Stimulated activated CD4-positive, alpha-beta T cell treated with anti-CD3 and anti-CD28 coated beads, Interleukin-2, amount 100 ng/mL, for 4 hours (primary cell): ENCODE data around the gene SP1.
"Not testable (repeated sequence)": the region's sequence is repeated elsewhere in the genome, so short reads cannot be mapped to it uniquely, and the experiment has no call there.

ENCODE experiments used
- DNase-seq: peaks from one replicate; pipeline ENCODE4 v3.0.0-alpha.2; 2020; ENCODE audit warnings: low read depth

Gene SP1

DNA sequence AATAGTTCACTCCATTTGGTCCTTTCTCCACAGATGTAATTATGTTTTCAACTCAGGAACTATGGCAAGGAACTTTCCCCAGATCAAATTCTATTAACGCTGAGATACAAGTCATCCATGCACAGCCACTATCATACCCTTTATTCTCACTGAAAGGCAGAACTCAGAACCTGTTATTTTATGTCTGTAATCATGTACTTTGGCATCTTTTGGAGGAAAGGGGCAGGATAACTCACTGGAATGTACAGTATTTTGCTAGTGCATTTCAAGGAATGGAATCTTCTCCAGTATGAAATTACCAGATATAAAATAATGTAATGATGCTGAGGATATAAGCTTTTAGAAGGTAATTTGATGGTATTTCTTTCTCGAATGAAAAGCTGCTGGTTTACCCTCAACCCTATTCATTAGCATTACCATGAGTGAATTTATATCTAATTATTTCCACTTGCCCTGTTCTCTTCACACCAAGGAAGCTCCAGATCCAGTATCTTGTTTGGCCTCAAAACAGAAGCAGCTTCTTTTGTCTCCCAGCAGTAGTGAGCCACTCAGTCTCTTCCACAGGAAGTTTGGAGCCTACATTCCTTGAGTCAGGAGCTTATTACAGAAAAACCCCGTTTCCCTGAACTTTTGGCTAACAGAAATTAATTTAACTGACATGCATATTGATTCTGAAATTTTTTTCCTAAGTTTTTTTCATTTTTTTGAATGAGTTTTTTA is 33.7 kb downstream of the SP1 start:
- no peak for DNase-seq

DNA sequence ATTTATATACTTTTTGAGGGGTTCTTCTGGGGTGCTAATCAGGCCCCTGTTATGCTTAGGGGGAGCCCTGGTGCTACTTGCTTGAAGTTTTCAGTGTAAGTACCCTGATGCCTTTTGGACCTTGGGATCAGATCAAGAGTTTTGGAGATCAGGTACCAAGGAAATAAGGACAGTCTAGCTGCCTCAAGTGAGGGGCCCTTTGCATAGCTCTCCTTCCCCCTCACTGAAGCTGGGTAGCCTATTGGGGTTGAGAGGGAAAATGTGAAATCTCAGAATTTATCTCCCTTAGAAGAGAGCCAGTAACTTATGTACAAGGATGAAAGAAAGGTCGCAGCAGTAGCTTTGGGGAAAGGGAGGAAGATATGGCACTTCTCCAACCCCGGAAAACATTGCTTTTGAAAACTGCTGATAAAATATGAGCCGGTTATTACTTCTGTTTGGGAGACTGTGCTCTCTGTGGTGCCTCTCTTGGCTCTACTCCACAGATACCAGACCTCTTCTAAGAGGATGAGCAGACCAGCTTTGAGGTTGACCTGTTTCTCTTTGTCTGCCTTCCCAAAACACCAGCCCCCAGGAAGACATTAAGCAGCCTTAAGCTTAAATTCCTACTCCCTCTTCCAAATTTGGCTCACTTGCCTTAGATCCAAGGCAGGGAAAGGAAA is 34.9 kb downstream of the SP1 start:
- DNase-seq, result no peak

DNA sequence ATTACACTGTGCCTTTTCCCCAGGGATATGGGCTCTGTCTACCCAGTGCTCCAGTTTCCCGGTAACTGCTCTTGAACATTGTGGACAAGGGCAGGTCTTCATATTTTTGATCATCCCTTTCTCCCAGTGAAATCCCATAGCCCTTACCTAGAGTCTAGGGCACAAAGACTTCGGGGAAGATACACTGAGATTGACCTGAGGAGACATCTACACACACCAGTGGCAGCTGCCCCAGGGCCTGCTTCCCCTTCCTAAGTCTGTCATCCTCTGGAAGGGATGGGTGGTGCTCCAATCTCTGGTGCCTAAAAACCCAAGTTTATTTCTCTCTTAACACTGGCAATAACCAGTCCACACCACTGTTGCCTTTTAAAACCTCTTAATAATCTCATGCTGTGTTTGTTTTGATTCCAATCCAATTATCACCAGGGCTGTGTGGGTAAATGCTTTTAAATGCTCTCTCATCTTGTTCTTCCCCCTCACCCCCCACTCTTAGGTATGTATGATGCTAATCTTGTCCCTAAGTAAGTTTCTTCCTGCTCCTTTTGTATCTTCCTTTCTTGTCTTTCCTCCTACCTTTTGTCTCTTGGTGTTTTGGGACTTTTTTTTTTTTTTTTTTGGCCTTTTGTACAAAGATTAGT is 35.9 kb downstream of the SP1 start:
- DNase-seq, result not testable (repeated sequence)

DNA sequence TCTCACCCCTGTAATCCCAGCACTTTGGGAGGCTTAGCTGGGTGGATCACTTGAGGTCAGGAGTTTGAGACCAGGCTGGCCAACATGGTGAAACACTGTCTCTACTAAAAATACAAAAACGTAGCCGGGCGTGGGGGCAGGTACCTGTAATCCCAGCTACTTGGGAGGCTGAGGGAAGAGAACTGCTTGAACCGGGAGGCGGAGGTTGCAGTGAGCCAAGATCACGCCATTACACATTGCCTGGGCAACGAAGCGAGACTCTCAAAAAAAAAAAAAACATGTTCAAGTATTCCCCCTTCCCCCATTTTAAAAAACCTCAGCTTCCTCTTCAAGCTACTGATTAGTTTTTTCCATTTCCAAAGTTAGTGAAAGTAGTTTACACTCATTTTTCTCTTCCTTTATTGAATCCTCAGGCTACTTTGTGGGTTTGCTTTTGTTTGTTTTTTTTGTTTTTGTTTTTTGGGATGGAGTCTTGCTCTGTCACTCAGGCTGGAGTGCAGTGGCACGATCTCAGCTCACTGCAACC is 37.4 kb downstream of the SP1 start:
- DNase-seq, result not testable (repeated sequence)

DNA sequence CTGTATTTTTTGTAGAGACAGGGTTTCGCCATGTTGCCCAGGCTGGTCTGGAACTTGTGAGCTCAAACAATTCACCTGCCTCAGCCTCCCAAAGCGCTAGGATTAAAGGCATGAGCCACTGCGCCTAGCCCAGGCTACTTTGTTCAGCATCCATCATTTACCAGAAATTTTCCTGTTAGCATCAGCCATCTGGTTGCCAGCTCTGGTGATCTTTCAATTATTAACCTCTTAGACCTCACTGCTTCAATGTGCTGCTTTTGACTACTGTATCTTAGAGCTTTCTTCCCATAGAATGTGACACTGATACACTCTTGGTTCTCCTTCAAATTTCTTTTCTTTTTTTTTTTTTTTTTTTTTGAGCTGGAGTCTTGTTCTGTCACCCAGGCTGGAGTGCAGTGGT is 38.2 kb downstream of the SP1 start:
- DNase-seq, result no peak

DNA sequence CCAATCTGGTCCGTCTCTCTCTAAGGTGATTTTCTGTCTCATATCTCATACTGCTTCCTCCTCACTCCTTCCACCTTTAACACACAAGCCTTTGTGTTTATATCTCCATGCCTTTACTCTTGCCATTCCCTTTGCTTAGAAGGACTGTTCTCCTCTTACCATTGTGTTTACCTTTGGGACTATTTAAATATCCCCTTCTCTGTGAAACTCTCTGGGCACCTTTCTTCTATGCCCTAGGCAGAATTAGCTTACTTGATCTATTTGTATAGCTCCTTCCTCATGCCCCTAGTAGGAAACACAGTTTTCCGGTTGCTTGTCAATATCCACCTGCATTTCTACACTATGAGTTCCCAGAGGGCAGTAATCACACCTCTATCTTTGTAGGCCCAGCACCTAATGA is 39.8 kb downstream of the SP1 start:
- no peak for DNase-seq

DNA sequence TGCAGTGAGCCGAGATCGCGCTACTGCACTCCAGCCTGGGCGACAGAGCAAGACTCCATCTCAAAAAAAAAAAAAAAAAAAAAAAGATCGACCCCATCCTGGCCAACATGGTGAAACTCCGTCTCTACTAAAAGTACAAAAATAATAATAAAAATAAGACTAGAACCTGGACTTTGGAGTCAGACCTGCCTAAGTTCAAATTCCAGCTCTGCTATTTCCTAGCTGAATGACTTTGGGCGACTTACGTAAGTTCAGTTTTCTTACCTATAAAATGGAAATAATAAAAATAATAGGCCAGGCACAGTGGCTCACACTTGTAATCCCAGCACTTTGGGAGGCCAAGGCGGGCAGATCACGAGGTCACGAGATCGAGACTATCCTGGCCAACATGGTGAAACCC is 42.3 kb downstream of the SP1 start:
- DNase-seq, result not testable (repeated sequence)

DNA sequence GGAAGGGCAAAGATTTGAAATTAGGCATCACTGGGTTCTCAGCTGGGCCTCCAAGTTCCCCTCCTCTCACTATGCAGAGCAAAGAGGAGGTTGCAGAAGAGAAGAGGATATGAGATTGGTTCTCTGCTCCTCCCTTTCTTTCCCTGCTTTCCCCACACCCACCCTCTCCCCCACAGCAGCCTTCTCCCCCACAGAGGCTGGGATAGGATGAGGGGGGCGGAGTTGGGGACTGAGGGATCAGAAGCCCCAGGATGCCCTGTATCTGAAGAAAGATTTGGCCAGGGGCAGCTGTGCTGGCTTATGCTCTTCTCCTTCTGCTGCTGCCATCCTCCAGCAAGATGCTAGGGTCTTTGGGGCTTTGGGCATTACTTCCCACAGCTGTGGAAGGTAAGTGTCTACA is 43.6 kb downstream of the SP1 start, which contains the start of gene AMHR2:
TSS of gene AMHR2 (plus strand) at position 259 of the 400 bp plus-strand sequence. CDS start at position 339, 80 bp downstream.
- no peak for DNase-seq

DNA sequence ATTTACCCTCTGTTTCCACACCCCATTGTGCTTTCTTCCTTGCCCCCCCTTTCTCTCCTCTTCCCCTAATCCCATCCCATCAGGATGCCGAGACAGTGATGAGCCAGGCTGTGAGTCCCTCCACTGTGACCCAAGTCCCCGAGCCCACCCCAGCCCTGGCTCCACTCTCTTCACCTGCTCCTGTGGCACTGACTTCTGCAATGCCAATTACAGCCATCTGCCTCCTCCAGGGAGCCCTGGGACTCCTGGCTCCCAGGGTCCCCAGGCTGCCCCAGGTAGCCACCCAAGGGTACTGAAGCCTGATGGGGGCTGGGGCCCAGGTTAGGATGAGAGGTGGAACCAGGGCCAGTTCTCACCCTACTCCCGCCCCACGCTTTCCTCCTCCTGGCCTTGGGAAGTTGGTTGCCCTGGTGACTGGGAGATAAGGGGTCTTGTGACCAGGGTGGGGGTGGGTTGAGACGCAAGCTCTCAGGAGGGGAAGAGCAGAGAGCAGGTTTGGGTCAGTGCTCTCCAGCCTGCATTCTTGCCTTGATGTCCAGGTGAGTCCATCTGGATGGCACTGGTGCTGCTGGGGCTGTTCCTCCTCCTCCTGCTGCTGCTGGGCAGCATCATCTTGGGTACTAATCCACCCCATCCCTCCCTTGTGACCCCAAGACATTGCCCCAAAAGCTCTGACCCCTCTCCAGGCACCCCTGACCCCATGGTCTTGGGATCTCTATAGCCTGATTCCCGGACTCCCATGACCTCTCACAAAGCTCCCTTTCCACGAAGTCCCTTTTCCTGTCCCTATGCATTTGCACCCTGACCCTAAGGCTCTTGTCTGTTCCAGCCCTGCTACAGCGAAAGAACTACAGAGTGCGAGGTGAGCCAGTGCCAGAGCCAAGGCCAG is 44.9 kb downstream of the SP1 start:
- no peak for DNase-seq

DNA sequence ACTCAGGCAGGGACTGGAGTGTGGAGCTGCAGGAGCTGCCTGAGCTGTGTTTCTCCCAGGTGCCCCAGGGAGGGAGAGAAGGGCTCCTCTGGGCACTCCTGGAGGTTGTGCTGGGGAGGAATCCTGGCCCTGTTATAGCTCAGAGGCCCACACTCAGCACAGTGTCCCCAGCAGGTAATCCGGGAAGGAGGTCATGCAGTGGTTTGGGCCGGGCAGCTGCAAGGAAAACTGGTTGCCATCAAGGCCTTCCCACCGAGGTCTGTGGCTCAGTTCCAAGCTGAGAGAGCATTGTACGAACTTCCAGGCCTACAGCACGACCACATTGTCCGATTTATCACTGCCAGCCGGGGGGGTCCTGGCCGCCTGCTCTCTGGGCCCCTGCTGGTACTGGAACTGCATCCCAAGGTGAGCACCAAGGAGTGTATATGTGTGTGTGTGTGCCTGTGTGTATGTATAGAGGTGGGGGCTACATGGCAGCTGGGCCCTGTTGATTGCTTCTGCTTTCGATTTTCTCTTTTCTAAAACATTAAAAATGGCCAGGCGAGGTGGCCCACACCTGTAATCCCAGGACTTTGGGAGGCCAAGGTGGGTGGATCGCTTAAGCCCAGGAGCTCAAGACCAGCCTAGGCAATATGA is 45.7 kb downstream of the SP1 start:
- no peak for DNase-seq

DNA sequence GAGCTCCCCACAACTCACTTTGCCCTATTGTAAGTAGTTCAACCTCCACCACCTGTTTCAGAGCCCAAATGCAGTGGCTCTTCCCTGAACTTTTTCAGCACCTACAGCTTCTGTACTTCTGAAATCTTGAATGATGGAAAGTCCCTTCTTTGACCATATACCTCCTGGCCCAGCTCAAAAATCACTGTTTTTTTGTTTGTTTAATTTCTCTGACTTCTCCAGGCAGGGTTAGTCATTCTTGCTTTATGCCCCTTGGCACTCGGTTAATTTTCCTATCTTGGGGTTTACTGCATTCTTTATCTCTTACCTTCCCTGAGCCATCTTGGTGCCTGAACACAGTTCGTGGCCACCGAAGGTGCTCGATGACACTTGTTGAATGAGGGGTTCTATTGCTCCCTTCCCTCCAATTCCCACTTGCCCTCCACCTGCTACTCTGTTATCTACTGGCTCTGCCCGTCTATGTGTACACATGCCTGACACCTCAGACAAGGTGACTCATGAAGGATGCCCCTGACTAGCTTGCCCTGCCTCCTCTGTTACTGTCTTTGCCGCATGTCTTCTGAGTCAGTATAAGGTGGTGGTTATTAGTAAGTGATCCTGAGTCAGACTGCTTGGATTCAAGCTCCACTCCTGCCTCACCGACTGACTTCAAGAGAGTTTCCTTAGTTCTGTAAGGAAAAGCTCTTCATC is 48.1 kb downstream of the SP1 start:
- DNase-seq, result no peak

DNA sequence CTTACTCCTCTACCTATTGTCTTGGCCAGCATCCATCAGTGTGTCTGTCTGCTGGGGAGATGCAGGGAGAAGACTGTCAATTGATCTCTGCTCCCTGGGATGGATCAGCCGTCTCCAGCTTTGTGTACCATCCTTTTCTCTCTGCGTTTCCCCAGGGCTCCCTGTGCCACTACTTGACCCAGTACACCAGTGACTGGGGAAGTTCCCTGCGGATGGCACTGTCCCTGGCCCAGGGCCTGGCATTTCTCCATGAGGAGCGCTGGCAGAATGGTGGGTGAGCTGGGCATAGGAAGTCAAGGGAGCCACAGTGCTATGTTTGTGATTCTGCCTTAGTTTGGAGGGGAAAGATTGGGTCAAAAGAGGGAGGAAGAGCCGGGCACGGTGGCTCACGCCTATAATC is 48.8 kb downstream of the SP1 start:
- no peak for DNase-seq

DNA sequence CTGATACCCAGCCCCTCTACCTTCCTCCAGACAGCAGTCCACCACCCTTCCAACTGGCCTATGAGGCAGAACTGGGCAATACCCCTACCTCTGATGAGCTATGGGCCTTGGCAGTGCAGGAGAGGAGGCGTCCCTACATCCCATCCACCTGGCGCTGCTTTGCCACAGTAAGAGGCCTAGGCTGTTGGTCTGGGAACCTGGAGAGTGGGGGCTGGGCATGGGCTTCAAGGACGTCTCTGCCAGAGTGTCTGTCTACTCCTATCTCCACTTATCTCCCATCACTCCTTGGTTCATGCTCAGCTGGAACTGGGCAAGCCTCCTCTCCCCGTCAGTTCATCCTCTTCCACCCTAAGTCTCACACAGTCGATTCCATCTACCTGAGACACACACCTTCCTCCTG is 50.1 kb downstream of the SP1 start:
- no peak for DNase-seq

DNA sequence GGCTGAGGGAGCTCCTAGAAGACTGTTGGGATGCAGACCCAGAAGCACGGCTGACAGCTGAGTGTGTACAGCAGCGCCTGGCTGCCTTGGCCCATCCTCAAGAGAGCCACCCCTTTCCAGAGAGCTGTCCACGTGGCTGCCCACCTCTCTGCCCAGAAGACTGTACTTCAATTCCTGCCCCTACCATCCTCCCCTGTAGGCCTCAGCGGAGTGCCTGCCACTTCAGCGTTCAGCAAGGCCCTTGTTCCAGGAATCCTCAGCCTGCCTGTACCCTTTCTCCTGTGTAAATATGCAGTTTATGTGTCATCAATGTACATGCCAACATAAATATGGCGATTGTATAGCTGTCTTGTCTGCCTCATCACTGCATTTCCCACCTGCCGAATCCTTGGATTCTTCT is 51.2 kb downstream of the SP1 start:
- no peak for DNase-seq

DNA sequence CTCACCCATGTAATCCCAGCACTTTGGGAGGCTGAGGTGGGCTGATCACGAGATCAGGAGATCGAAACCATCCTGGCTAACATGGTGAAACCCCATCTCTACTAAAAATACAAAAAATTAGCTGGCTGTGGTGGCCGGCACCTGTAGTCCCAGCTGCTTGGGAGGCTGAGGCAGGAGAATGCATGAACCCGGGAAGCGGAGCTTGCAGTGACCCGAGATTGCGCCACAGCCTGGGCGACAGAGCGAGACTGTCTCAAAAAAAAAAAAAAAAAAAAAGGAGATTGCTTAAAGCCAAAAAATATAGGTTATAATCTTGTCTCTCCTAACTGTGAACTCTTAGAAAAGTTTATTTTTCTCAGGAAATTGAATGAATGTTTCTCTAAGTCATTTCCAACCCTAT is 55.4 kb downstream of the SP1 start:
- not testable (repeated sequence) for DNase-seq

DNA sequence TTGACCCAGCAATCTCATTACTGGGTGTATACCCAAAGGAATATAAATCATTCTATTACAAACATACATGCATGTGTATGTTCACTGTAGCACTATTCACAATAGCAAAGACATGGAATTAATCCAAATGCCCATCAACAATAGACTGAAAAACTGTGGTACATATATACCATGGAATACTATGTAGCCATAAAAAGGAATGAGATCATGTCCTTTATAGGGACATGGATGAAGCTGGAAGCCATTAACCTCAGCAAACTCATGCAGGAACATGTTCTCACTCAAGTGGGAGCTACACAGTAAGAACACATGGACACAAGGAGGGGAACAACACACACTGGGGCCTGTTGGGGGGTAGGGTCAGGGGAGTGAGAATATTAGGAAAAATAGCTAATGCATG is 59.6 kb downstream of the SP1 start:
- DNase-seq, result not testable (repeated sequence)

DNA sequence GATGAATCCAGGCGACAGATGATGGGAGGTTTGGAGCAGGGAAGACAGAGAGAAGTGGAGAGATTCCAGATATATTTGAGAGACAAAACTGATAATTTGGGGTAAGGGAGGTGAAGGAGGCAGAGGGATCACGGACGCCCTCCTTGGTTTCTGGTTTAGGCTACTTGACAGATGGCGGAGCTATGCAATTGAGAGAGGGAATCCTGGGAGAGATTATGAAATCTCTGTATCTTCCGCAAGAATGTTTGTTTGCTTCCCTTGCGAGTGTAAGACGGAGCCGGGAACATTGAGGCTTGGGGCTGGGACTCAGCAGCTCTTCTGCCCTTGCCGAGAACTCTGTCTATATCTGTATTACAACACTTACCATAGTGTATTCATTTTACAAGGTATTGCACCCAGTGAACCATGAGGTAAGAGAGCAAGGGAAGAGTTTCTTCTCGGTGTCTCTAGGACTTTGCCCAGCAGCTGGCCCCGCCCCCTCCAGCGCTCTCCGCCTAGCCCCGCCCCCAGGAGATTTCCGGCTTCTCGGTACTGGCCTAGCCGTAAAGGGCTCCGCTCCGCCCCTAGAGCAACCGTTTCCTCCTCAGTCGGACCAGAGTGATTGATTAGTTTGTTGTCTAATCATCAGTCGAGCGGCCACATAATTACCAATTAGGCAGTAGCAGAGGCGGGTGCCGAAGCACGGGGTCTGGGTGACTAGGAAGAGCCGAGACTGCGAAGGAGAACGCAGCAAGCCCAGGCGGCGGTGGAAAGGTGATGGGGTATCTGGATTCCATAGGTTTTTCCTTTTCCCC is 61.3 kb downstream of the SP1 start, which contains the start of gene PRR13:
TSS of gene PRR13 (plus strand) at position 695 of the 794 bp plus-strand sequence. CDS start 981 bp downstream, outside the sequence.
- peak; percentile 99 for DNase-seq

DNA sequence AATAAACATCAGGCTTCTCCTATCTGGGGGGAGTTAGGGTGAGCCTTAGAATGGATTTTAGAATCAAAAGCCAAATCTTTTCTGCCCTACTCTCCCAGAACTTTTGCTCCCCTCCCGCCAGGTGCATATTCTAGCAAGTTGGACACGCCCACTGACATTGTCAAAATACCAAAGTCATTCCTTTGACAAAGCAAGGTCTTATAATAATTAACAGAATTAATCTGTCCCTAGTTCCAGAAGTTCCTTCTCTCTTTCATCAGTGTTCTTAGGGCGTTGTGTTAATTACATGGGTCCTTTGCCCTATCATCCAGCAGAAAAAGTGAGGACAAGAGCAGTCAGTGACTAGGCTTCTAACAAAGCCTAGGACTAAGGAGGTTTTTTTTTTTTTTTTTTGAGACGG is 64.0 kb downstream of the SP1 start:
- DNase-seq, result no peak

DNA sequence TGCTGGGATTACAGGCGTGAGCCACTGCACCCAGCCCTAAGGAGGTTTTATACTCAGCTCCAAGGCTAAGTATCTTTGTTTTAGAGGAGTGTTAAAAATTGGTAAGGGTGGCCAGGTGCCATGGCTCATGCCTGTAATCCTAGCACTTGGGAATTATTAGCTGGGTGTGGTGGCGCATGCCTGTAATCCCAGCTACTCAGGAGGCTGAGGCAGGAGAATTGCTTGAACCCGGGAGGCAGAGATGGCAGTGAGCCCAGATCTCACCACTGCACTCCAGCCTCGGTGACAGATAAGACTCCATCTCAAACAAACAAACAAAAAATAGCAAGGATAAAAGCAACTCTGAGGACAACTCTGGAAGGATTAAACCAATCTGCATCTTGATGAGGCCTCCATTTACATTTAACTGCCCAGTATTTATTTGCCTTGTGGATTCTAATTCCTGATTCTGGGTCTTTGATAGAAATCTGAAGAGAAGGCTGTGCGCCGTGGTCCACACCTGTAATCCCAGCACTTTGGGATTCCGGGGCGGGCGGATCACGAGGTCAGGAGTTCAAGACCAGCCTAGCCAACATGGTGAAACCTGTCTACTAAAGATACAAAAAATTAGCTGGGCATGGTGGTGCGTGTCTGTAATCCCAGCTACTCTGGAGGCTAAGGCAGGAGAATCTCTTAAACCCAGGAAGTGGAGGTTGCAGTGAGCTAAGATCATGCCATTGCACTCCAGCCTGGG is 64.8 kb downstream of the SP1 start:
- not testable (repeated sequence) for DNase-seq
